Fibroblast of lung (primary cell): ENCODE results near the gene RAI1.

Experiments used
- EZH2 ChIP-seq: IDR thresholded peaks from 2 replicates; pipeline ENCODE4 v1.5.1; 2012; ENCODE audit warnings: low read length, control low read depth, mild to moderate bottlenecking; ENCODE audit errors: missing control alignments
- TF ChIP-seq, protein P1 (sequence below), 2 donors: IDR thresholded peaks in 1 of 2; conservative IDR thresholded peaks in 1 of 2; 1 replicate in 1 of 2; 2 replicates in 1 of 2; pipeline ENCODE4 v1.5.1; 2011 to 2012; ENCODE audit warnings: low read length in 2 of 2, control low read depth in 1 of 2, inconsistent platforms in 1 of 2, low read depth in 1 of 2, mild to moderate bottlenecking in 1 of 2

DNA sequence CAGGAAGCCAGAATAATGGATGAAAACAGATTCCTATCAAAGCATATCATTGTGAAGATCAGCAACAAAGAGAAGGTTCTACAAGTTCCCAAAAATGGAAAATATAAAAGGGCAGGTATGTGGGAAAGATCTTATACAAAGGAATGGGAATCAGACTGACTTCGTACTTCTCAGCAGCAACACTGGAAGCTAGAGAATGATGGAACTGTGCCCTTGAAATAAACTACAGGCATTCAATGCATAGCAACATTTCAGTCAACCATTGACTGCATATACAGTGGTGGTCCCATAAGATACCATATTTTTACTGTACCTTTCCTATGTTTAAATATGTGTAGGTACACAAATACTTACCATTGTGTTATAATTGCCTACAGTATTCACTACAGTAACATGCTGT is 30.3 kb upstream of the RAI1 start:
- TF ChIP-seq, protein P1, sequence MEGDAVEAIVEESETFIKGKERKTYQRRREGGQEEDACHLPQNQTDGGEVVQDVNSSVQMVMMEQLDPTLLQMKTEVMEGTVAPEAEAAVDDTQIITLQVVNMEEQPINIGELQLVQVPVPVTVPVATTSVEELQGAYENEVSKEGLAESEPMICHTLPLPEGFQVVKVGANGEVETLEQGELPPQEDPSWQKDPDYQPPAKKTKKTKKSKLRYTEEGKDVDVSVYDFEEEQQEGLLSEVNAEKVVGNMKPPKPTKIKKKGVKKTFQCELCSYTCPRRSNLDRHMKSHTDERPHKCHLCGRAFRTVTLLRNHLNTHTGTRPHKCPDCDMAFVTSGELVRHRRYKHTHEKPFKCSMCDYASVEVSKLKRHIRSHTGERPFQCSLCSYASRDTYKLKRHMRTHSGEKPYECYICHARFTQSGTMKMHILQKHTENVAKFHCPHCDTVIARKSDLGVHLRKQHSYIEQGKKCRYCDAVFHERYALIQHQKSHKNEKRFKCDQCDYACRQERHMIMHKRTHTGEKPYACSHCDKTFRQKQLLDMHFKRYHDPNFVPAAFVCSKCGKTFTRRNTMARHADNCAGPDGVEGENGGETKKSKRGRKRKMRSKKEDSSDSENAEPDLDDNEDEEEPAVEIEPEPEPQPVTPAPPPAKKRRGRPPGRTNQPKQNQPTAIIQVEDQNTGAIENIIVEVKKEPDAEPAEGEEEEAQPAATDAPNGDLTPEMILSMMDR (conservative IDR thresholded peaks at IDR 0.05 in 1 of 2, IDR thresholded peaks at IDR 0.05 in 1 of 2; ENCODE audit: low read depth in 1 of 2, low read length in 2 of 2): no peak
- TF ChIP-seq EZH2: no peak
